Activated T-cell treated with anti-CD3 and anti-CD28 coated beads, Interleukin-2, amount 50 U/mL, for 1 hour (primary cell): Measurements from ENCODE around the gene DEF6.
A peak's percentile ranks its signal among the peaks of the same experiment; 100 is the strongest.

ENCODE experiments used
- DNase-seq: peaks from one replicate; pipeline ENCODE4 v3.0.0-alpha.2; 2020

The DEF6 gene

GRCh38 chr6:35351422-35351821 is 53.8 kb downstream of the DEF6 start:
- no peak for DNase-seq

GRCh38 chr6:35352735-35353134 is 55.1 kb downstream of the DEF6 start:
- DNase-seq, result no peak

- no peak for DNase-seq
These were observed 56.9 kb downstream of the DEF6 start for GRCh38 chr6:35354361-35355135.

- DNase-seq, result no peak
These were observed 58.8 kb downstream of the DEF6 start for GRCh38 chr6:35356391-35356790.

- DNase-seq, result no peak
These were observed 60.1 kb downstream of the DEF6 start for GRCh38 chr6:35357677-35358076.

- DNase-seq, result no peak
These were observed 60.5 kb downstream of the DEF6 start for GRCh38 chr6:35358086-35358485.

GRCh38 chr6:35359346-35359743 is 61.7 kb downstream of the DEF6 start:
- no peak for DNase-seq

- no peak for DNase-seq
These were observed 62.2 kb downstream of the DEF6 start for GRCh38 chr6:35359744-35360348.

- no peak for DNase-seq
These were observed 62.9 kb downstream of the DEF6 start for GRCh38 chr6:35360349-35361138.

GRCh38 chr6:35362200-35362599 is 64.6 kb downstream of the DEF6 start:
- no peak for DNase-seq

GRCh38 chr6:35363293-35363750 is 65.7 kb downstream of the DEF6 start:
- no peak for DNase-seq

GRCh38 chr6:35365594-35366203 is 68.1 kb downstream of the DEF6 start:
- DNase-seq, result no peak

GRCh38 chr6:35366204-35366596 is 68.6 kb downstream of the DEF6 start:
- DNase-seq, result no peak

- DNase-seq, result no peak
These were observed 70.0 kb downstream of the DEF6 start for GRCh38 chr6:35367646-35368037.

GRCh38 chr6:35368038-35368887 is 70.6 kb downstream of the DEF6 start:
- DNase-seq, result no peak

- DNase-seq, result peak; percentile 45
These were observed 72.6 kb downstream of the DEF6 start for GRCh38 chr6:35370124-35370741.

GRCh38 chr6:35370785-35371493 is 73.3 kb downstream of the DEF6 start:
- no peak for DNase-seq
